Uterus (tissue), 2 donors: ENCODE results near the gene TRPC4AP.

Experiments
- CTCF ChIP-seq, 4 experiments: fragments of 200-600 bp in 2 of 4; fragments of 450-650 bp in 2 of 4; sonication (generic) in 2 of 4; IDR thresholded peaks; one replicate each; pipeline ENCODE4 v1.5.1; 2016 to 2019; ENCODE audit warnings: antibody characterized with exemption in 4 of 4, mild to moderate bottlenecking in 2 of 4, moderate library complexity in 1 of 4
- POLR2A ChIP-seq, 2 donors: fragments of 450-650 bp; IDR thresholded peaks; one replicate each; pipeline ENCODE4 v1.6.1; 2016; ENCODE audit warnings: antibody characterized with exemption in 2 of 2, mild to moderate bottlenecking in 1 of 2, moderate library complexity in 1 of 2

DNA sequence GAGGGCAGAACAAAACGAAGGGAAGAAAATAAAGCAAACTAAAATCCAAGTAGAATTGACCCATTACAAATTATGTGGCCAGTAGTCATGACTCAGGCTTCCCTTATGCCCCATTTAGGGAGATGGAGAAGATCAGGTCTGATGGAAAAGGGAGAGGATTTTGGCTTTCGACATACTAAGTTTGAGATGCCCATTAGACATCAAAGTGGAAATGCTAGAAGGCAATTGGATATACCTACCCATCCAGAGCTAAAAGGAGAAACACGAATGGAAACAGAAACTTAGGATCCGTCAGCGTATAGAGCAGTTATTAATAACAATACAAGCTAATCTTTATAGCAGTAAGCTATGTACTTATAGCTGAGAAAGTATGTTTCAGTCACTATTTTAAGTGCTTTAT is 4.8 kb downstream of the TRPC4AP start:
- TF ChIP-seq CTCF (IDR thresholded peaks at IDR 0.05) (no peak), POLR2A (IDR thresholded peaks at IDR 0.05) (no peak)
